Spinal cord (tissue), 10 donors: Measurements from ENCODE around the gene EPB41L4B. TPM values are rescaled to one million over a fixed set of nuclear protein-coding genes. Genes with fewer than 3 reads are reported as not detected.
A peak's percentile ranks its signal among the peaks of the same experiment; 100 is the strongest.

Experiments used
- DNase-seq, 6 donors: peaks; one replicate each; pipeline versions ENCODE4 v3.0.0 to v3.0.0-alpha.2; 2013 to 2015; ENCODE audit warnings: low spot score in 6 of 6, low read depth in 4 of 6
- H3K27ac ChIP-seq: one replicate; pipeline ENCODE4 v1.5.1; 2013; ENCODE audit warnings: low read depth, low read length, control low read depth
- H3K27me3 ChIP-seq: one replicate; pipeline ENCODE4 v1.6.1; 2013; ENCODE audit warnings: low read length; ENCODE audit not compliant: control insufficient read depth, insufficient read depth
- H3K36me3 ChIP-seq: one replicate; pipeline ENCODE4 v1.6.1; 2013; ENCODE audit warnings: low read length; ENCODE audit not compliant: control insufficient read depth, insufficient read depth
- H3K4me1 ChIP-seq: one replicate; pipeline ENCODE4 v1.6.1; 2013; ENCODE audit warnings: low read length; ENCODE audit not compliant: control insufficient read depth, insufficient read depth
- H3K4me3 ChIP-seq: one replicate; pipeline ENCODE4 v1.5.1; 2013; ENCODE audit warnings: low read depth, low read length, control low read depth
- H3K9me3 ChIP-seq: one replicate; pipeline ENCODE4 v1.6.1; 2013; ENCODE audit warnings: low read length; ENCODE audit not compliant: control insufficient read depth, insufficient read depth
- WGBS: methylation state at CpG from one replicate; pipeline ENCODE4 v1.1.5; 2013; ENCODE audit warnings: missing lambda C conversion rate; ENCODE audit not compliant: insufficient coverage; 5-methylcytosine and 5-hydroxymethylcytosine counted together
- polyA plus RNA-seq, 2 donors: library from polyadenylated mRNA; unstranded; fragments of 120-200 nt; gene quantifications; one replicate each; pipeline ENCODE4 v1.2.1, GENCODE V29; 2013; ENCODE audit not compliant: insufficient read length in 2 of 2
- total RNA-seq, 2 donors: library from RNA; depleted of rRNA in 1 of 2; stranded (reverse); fragments of 120-200 nt in 1 of 2; fragments of >200 nt in 1 of 2; gene quantifications; one replicate each; pipeline versions ENCODE4 v1.2.3 to v1.2.4, GENCODE V29; 2013 to 2014
- donor health status: healthy.

Gene EPB41L4B
- total and polyA plus RNA-seq, 4 donors = 12.2 to 42.8 (median 30.6) TPM

GRCh38 chr9:109167716-109168115 is 153.1 kb downstream of the EPB41L4B start:
- H3K36me3 ChIP-seq = no peaks in the 10 kb centered on the region
- H3K9me3 ChIP-seq = no peaks in the 10 kb centered on the region
- H3K27me3 ChIP-seq = no peaks in the 10 kb centered on the region
- DNase-seq = no peak
- 58% methylated on average over 4 of the region's 5 CpGs for WGBS
- H3K4me3 ChIP-seq = no peak overlapping the region
- H3K27ac ChIP-seq = no peak overlapping the region
- H3K4me1 ChIP-seq = peaks cover 16% of the 10 kb centered on the region

GRCh38 chr9:109166771-109167601 is 153.9 kb downstream of the EPB41L4B start, which contains the start of gene FRRS1L:
TSS of gene FRRS1L (minus strand) at chr9:109167249. CDS start at chr9:109167138, 111 bp downstream.
- H3K9me3 ChIP-seq = no peaks in the 10 kb centered on the region
- peak in 5 of 6 donors; percentile 31 to 95 (median 60) for DNase-seq
- H3K27me3 ChIP-seq = no peaks in the 10 kb centered on the region
- no peak within 1 kb of the TSS for H3K27ac ChIP-seq
- H3K4me1 ChIP-seq = peaks cover 16% of the 10 kb centered on the region
- H3K36me3 ChIP-seq = no peaks in the 10 kb centered on the region
- WGBS = 2% methylated on average over 74 of the region's 86 CpGs
- H3K4me3 ChIP-seq = peak within 1 kb of the TSS; percentile 39

- no peaks in the 10 kb centered on the region for H3K27me3 ChIP-seq
- no peaks in the 10 kb centered on the region for H3K36me3 ChIP-seq
- peak in 2 of 6 donors; percentile 16 to 43 for DNase-seq
- peaks cover 16% of the 10 kb centered on the region for H3K4me1 ChIP-seq
- no peak overlapping the region for H3K27ac ChIP-seq
- peak overlapping the region; percentile 39 for H3K4me3 ChIP-seq
- WGBS = 19% methylated on average over 16 of the region's 16 CpGs
- no peaks in the 10 kb centered on the region for H3K9me3 ChIP-seq
Observed at GRCh38 chr9:109166171-109166770, 154.6 kb downstream of the EPB41L4B start.

GRCh38 chr9:109164042-109164441 is 156.8 kb downstream of the EPB41L4B start:
- no peak for DNase-seq
- Histone ChIP-seq H3K9me3 (no peaks in the 10 kb centered on the region), H3K27me3 (no peaks in the 10 kb centered on the region), H3K4me3 (no peak overlapping the region), H3K27ac (no peak overlapping the region), H3K36me3 (no peaks in the 10 kb centered on the region), H3K4me1 (peaks cover 16% of the 10 kb centered on the region)
- 89% methylated on average over 2 of the region's 5 CpGs for WGBS

- Histone ChIP-seq H3K27me3 (no peaks in the 10 kb centered on the region), H3K4me1 (peaks cover 16% of the 10 kb centered on the region), H3K27ac (no peak overlapping the region), H3K36me3 (no peaks in the 10 kb centered on the region), H3K9me3 (no peaks in the 10 kb centered on the region), H3K4me3 (no peak overlapping the region)
- no CpG with 5 or more reads among the region's 1 CpG for WGBS
- no peak for DNase-seq
Observed at GRCh38 chr9:109163194-109163593, 157.7 kb downstream of the EPB41L4B start.

- no peak overlapping the region for H3K27ac ChIP-seq
- 100% methylated on average over 1 of the region's 3 CpGs for WGBS
- DNase-seq = no peak
Observed at GRCh38 chr9:109162677-109163076, 158.2 kb downstream of the EPB41L4B start.

DNA sequence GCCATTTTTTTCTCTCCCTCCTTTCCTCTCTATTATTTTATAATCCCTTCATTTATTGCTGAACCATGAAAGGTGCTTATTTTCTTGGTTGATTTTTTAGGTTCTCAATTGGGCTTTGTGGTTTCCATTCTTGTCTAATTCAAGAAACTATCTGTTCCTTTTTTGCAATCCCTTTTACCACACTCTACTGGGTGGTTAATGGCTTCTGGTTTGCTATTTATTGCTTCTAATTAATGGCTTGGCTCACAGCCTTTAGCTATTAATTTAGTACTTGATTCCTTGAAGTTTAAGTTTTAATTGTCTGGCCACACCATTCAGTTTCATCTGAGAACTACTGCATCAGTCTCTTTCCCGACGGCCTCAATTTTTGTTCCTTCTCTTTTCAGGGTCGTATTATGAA is 159.4 kb downstream of the EPB41L4B start:
- Histone ChIP-seq H3K36me3 (no peaks in the 10 kb centered on the region), H3K9me3 (no peaks in the 10 kb centered on the region), H3K27ac (no peak overlapping the region), H3K4me1 (peaks cover 6% of the 10 kb centered on the region), H3K4me3 (no peak overlapping the region), H3K27me3 (no peaks in the 10 kb centered on the region)
- no CpG with 5 or more reads among the region's 3 CpGs for WGBS
- DNase-seq = peak in 1 of 6 donors; percentile 37

More at GRCh38 chr9:109162677-109163076, 158.2 kb downstream of the EPB41L4B start:
- no peaks in the 10 kb centered on the region for H3K9me3 ChIP-seq
- peaks cover 14% of the 10 kb centered on the region for H3K4me1 ChIP-seq
- H3K4me3 ChIP-seq = no peak overlapping the region
- no peaks in the 10 kb centered on the region for H3K27me3 ChIP-seq
- H3K36me3 ChIP-seq = no peaks in the 10 kb centered on the region

DNA sequence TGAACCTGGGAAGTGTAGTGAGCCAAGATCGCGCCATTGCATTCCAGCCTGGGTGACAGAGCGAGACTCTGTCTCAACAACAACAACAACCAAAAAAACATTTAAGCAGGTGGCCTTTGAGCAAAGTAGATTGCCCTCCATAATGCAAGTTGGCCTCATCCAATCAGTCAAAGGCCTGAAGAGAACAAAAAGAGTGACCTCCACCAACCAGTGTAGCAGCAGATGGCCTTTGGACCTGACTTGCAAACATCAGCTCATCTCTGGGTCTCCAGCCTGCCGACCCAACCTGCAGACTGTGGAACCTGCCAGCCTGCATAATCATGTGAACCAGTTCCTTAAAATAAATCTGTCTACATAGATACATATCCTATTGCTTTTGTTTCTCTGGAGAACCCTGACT is 161.3 kb downstream of the EPB41L4B start:
- Histone ChIP-seq H3K4me1 (no peaks in the 10 kb centered on the region), H3K27me3 (no peaks in the 10 kb centered on the region), H3K27ac (no peak overlapping the region), H3K4me3 (no peak overlapping the region), H3K9me3 (no peaks in the 10 kb centered on the region), H3K36me3 (no peaks in the 10 kb centered on the region)
- 97% methylated on average over 4 of the region's 4 CpGs for WGBS
- no peak for DNase-seq

- Histone ChIP-seq H3K4me3 (no peak overlapping the region), H3K9me3 (no peaks in the 10 kb centered on the region), H3K4me1 (no peaks in the 10 kb centered on the region), H3K27ac (no peak overlapping the region), H3K36me3 (no peaks in the 10 kb centered on the region), H3K27me3 (no peaks in the 10 kb centered on the region)
- peak in 1 of 6 donors; percentile 31 for DNase-seq
Observed at GRCh38 chr9:109158651-109159050, 162.2 kb downstream of the EPB41L4B start.

DNA sequence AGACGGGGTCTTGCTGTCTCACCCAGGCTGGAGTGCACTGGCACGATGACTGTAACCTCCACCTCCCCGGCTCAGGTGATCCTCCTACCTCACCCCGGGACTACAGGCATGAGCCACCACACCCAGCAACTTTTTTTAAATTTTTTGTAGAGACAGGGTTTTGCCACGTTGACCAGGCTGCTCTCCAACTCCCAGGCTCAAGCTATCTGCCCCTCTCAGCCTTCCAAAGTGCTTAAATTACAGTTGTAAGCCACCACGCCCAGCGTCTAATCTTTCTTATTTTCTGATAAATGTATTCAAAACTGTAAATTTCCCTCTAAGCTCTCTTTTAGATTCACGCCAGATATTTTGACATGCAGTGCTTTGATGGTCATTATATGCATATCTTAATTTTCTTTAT is 164.2 kb downstream of the EPB41L4B start:
- Histone ChIP-seq H3K36me3 (no peaks in the 10 kb centered on the region), H3K4me1 (no peaks in the 10 kb centered on the region), H3K27me3 (no peaks in the 10 kb centered on the region), H3K27ac (no peak overlapping the region), H3K9me3 (peaks cover 2% of the 10 kb centered on the region), H3K4me3 (no peak overlapping the region)
- WGBS = 83% methylated on average over 1 of the region's 8 CpGs
- DNase-seq = no peak
